RKO (cell line): Measurements from ENCODE around the gene NFKBIB.
A peak's percentile ranks its signal among the peaks of the same experiment; 100 is the strongest.

ENCODE experiments used
- DNase-seq: peaks from one replicate; pipeline ENCODE4 v3.0.0-alpha.2; 2016; ENCODE audit warnings: low spot score

The NFKBIB gene

DNA sequence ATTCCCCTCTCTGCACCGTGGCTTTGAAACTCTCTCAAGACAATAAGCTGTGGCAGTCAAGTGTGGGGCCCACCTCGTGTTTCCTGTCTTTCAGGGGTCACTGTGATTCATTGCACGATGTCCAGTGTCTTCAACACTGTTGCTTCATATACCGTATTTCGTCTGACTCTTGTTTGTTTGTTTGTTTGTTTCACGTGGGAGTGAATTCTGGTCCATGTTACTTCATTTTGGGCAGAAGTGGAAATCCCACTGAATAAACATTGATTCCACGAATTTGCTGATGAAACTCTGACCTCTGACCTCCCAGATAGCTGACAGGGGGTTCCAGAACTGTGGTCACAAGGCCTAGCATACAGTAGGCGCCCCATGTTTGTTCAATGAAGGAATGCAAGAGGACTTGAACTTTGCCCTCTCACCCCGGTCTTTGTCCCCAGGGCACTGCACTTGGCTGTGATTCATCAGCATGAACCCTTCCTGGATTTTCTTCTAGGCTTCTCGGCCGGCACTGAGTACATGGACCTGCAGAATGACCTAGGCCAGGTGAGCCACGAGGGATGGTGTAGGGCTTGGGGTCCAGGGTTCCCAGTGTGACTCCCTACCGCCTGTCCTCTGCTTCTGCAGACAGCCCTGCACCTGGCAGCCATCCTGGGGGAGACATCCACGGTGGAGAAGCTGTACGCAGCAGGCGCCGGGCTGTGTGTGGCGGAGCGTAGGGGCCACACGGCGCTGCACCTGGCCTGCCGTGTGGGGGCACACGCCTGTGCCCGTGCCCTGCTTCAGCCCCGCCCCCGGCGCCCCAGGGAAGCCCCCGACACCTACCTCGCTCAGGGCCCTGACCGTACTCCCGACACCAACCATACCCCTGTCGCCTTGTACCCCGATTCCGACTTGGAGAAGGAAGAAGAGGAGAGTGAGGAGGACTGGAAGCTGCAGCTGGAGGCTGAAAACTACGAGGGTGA, 5.1 kb downstream of the NFKBIB start:
- DNase-seq: no peak

DNA sequence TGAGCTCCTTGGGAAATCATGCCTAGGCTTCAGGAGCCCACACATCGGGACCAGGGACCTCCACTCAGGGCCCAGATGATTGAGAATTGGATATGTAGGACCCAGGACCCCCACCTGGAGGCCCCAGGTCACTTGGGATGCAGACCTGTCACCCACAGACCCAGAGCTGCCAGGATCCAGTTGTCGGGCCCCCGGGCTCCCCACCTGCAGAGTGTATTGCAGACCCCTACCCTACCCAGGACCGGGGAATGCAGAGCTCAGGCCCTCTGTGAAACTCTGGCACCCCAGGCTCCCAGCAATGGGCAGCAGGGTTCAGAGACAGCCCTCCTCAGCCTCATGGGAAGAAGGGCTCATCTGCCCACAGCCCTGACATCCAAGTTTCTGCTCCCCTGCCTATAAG, 5.9 kb downstream of the NFKBIB start:
- DNase-seq: no peak

DNA sequence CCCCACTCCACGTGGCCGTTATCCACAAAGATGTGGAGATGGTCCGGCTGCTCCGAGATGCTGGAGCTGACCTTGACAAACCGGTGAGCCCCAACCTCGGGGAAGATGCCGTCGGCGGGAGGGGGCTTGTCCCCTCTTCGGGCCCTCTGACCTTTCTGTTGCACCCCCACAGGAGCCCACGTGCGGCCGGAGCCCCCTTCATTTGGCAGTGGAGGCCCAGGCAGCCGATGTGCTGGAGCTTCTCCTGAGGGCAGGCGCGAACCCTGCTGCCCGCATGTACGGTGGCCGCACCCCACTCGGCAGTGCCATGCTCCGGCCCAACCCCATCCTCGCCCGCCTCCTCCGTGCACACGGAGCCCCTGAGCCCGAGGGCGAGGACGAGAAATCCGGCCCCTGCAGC, 7.5 kb downstream of the NFKBIB start:
- no peak for DNase-seq

DNA sequence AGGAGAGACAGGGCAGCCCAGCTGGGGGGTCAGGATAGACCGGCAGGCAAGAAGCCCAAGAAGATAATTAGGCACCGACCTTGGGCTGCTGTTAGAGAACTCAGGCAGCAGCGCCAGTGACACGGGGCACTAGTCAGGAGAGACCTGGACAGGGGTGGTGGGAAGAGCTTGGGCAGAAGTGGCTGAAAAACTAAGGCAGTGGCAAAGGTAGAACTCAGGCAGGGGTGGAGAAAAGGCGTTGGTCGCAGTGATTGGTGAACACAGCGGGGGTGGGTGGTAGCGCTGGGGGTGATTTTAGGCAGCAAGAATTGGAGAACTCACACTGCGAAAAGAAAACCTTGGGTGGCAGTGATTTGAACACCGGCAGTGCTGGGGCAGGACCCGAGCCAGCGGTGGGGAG, 7.9 kb downstream of the NFKBIB start:
- no peak for DNase-seq

DNA sequence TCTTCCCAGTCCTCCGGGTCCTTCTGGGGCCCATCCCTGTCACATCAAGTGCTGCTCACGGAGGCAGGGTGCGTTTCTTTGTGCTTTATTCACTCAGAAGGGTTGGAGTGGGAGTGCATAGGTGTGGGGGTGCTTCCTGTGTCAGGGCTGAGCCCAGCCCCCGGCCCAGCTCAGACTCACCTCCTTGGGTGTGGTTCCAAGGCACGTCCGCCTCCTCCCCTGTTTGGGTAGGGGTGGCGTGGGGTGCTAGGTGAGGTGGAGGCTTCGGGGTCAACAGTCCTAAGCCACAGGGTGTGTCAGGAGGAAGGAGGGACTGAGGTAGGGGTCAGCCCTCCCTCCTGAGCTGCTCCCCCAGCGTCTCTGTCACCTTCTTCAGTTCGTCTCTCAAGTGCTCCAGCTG, 9.1 kb downstream of the NFKBIB start:
- no peak for DNase-seq

DNA sequence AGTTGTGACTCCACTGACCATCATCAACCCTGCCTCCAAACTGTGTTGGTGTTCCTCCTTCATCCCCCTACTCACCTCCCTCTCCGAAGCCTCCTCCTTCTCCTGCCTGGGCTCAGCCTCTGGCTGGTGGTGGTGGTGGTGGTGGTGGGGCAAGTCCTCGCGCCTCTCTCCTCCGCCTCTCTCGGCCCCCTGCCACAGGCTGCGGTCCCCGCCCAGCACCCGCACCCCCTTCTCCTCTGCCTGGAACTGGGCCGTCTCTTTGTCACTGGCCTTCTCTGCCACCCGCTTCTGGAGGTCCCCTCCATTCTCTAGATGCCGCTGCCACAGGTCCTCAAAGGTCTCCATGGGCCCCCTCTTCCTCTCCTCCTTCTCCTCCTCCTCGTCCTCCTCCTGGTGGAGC, 10.7 kb downstream of the NFKBIB start:
- DNase-seq: no peak

DNA sequence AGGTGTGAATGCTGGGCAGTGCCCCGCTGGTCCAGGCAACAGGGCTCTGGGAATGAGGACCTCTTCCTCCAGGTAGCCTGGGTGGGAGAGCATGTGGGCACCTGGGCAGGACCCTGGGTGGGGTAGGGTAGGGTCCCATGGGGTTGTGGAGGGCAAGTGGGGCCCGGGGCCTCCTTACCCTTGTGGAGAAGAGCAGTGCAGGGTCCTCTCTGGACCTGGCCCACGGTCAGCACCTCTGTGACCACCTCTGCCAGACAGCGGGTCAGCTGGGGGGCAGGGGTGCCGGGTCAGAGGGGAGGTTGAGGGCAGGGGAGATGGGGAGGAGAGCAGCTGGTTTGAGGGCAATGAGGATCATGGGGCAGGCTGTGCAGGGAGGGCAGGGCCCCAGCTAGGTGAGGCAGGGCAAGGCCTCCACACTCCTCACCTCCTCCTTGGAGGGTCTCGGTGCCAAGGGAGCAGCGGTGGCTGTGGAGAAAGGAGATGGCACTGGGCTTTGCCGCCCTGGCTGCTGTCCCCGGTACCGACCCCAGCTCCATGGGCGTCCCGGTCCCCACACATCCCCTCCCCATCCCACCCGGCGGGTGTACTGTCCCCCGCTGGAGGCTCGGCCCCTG, 11.7 kb downstream of the NFKBIB start:
- DNase-seq: no peak

GRCh38 chr19:38912600-38913514, 13.1 kb downstream of the NFKBIB start:
- DNase-seq: no peak

DNA sequence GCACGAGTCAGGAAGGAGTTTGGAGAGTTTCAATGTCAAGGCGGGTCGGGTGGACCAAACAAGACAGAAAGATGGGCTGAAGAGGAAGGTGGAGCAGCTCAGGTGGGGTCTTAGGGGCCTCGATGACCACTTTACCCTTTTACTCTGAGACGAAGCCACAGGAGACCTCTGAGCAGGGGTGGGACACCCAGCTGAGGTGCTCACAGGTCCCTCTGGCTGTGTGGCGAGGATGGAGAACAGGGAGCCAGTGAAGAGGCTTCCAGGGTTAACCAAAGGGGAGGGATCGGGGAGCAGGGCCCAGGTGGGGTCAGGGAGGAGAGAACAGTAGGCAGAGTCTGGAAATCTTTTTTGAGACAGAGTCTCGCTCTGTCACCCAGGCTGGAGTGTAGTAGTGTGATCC, 14.2 kb downstream of the NFKBIB start:
- no peak for DNase-seq

GRCh38 chr19:38915329-38916321, 15.9 kb downstream of the NFKBIB start:
- DNase-seq: no peak

GRCh38 chr19:38917516-38917915, 17.7 kb downstream of the NFKBIB start:
- DNase-seq: no peak

DNA sequence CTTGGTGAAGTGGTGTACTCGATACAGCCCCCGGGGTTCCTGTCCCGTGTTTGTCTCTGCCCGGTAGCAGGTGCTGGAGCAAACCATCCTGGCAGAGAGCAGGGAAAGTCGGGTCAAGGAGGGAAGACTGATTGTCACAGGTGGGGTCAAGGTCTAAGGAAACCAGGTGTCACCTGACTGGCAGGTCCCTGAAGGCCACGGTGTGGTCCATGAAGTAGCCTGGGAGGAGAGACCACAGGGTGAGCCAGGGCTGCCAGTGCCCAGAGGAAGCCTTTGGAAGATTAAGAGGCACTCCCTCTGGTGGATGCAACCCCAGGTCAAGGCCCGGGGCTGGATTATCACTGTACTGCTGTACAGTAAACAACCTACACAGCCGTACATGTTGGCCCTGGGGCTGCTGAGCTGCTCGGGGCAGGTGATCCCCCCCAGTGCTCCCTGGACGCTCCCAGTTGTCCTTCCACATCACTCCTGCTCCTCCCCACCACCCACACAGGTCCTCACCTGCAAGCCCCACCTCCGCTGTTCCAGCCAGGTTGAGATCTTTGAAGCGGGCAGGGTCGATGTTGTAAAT, 18.2 kb downstream of the NFKBIB start:
- peak; percentile 19 for DNase-seq

DNA sequence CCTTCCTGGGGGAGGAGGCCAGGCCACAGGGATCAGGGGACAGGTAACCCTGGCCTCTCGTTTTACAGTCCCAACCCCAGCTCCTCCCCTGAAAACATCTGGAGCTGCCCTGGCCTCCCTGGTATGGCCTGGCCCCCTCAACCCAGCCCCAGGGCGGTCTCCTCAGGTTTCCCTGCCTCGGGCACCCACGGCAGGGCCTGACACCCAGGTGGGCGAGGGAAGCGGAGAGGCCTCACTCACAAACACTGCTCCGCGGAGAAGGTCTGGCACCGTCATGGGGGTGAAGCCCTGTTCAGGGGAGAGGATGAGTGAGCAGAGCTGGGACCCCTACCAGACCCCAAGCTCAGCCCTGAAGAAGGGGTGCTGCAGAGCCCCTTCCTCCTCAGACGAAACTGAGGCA, 18.8 kb downstream of the NFKBIB start:
- DNase-seq: no peak

GRCh38 chr19:38919837-38920601, 20.2 kb downstream of the NFKBIB start:
- DNase-seq: no peak

- DNase-seq: no peak
Observed at GRCh38 chr19:38920602-38921419, 21.0 kb downstream of the NFKBIB start.

DNA sequence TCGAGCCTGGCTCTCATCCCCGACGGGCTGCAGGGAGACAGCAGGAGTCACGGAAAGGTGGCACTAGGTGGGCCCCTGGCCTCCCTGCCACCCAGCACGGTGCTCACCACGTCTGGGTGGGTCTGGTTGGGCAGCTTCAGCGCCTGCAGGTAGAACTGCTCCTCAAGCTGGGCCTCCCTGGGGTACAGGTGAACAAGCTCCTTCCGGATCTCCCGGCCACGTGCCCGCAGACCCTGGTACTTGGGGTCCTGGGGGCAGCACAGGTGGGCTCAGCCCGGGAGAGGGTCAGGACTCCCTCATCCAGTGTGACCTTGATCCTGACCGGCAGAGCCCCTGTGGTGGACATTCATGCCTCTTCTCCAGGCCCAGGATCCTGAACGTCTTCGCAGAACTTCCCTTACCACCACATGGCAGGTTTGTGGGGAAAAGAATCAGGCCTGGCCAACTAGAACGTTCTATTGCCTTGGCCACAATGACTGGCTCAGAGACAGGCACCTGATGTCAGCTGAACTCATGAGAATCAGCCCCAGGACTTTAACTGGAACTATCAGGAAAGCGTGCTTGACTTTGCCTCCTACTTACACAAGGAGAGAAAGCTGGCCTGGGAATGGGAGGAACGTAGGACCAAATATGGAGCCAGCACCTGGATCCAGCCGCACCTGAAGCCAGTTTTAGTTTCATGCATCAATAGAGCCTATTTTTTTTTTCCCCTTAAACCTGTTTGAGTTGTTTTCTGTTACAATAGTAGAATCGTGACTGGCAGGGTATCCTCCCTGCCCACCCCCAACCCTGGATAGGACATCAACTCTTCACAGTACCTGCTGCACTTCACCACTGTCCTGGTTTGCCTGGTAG, 21.9 kb downstream of the NFKBIB start:
- no peak for DNase-seq

DNA sequence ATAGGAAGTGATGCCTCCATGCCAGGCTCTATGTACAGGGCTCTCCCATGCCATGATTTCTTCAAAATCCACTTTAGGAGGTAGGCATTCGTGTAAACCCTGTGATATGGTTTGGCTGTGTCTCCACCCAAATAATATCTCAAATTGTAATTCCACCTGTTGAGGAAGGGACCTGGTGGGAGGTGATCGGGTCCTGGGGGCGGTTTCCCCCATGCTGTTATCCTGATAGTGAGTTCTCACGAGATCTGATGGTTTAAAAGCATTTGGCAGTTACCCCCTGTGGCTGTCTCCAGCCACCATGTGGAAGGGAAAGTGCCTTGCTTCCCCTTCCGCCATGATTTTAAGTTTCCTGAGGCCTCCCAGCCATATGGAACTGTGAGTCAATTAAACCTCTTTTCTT, 22.7 kb downstream of the NFKBIB start:
- DNase-seq: no peak

DNA sequence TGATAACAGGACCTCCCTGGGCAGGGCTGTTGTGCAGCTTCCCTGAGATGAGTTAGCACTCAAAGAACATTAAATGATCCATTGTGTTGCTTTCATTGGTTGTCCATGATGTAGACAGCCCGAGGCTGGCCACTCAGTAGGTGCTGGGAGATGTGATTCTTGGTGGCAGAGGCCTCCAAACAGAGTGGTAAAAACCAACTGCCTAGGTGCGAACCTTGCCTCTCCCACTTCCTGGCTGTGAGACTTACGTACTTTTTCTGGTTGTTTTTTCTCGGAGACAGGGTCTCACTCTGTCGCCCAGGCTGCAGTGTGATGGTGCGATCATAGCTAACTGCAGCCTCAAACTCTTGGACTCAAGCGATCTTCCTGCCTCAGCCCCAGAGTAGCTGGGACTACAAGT, 24.6 kb downstream of the NFKBIB start:
- DNase-seq: no peak
